Mesendoderm (in vitro differentiated cells): Measurements from ENCODE around the gene ADCY3. TPM values are rescaled to one million over a fixed set of nuclear protein-coding genes. Genes with fewer than 3 reads are reported as not detected.
A peak's percentile ranks its signal among the peaks of the same experiment; 100 is the strongest.

ENCODE experiments used
- DNase-seq: peaks from one replicate; pipeline ENCODE4 v3.0.0; 2013
- H2AK5ac ChIP-seq: 2 replicates; pipeline ENCODE4 v1.6.1; 2013; ENCODE audit warnings: low read length, inconsistent platforms
- H2BK120ac ChIP-seq: 2 replicates; pipeline ENCODE4 v1.6.1; 2013; ENCODE audit warnings: low read depth, mild to moderate bottlenecking, low read length, moderate library complexity, mixed read lengths
- H2BK15ac ChIP-seq: replicated peaks from 2 replicates; pipeline ENCODE4 v1.6.1; 2013; ENCODE audit warnings: low read depth, mild to moderate bottlenecking, moderate library complexity
- H2BK5ac ChIP-seq: 2 replicates; pipeline ENCODE4 v1.6.1; 2013; ENCODE audit warnings: low read length, inconsistent platforms
- H3K18ac ChIP-seq: 2 replicates; pipeline ENCODE4 v1.6.1; 2013; ENCODE audit warnings: mild to moderate bottlenecking, low read length, mixed read lengths
- H3K23ac ChIP-seq: one replicate; pipeline ENCODE4 v1.6.1; 2013; ENCODE audit warnings: low read length
- H3K27ac ChIP-seq: 2 replicates; pipeline ENCODE4 v1.5.1; 2013; ENCODE audit warnings: low read depth, mild to moderate bottlenecking, inconsistent platforms, low read length, moderate library complexity
- H3K27me3 ChIP-seq: 2 replicates; pipeline ENCODE4 v1.6.1; 2013; ENCODE audit warnings: low read length, control low read depth, mild to moderate bottlenecking, inconsistent platforms; ENCODE audit not compliant: insufficient read depth, poor library complexity
- H3K36me3 ChIP-seq: 2 replicates; pipeline ENCODE4 v1.6.1; 2013; ENCODE audit warnings: low read length, inconsistent platforms; ENCODE audit not compliant: control insufficient read depth, insufficient read depth
- H3K4ac ChIP-seq: one replicate; pipeline ENCODE4 v1.6.1; 2013; ENCODE audit warnings: low read depth, mild to moderate bottlenecking, low read length, moderate library complexity
- H3K4me1 ChIP-seq: 2 replicates; pipeline ENCODE4 v1.6.1; 2013; ENCODE audit warnings: low read depth, low read length, inconsistent platforms; ENCODE audit not compliant: control insufficient read depth
- H3K4me2 ChIP-seq: 2 replicates; pipeline ENCODE4 v1.6.1; 2013; ENCODE audit warnings: low read length
- H3K4me3 ChIP-seq: 2 replicates; pipeline ENCODE4 v1.5.1; 2013; ENCODE audit warnings: mild to moderate bottlenecking, low read length
- H3K56ac ChIP-seq: one replicate; pipeline ENCODE4 v1.6.1; 2013; ENCODE audit warnings: low read length
- H3K79me1 ChIP-seq: 2 replicates; pipeline ENCODE4 v1.6.1; 2013; ENCODE audit warnings: low read length, inconsistent platforms
- H3K79me2 ChIP-seq: 2 replicates; pipeline ENCODE4 v1.6.1; 2013; ENCODE audit warnings: mild to moderate bottlenecking, low read length; ENCODE audit not compliant: control insufficient read depth, insufficient read depth
- H3K9ac ChIP-seq: 2 replicates; pipeline ENCODE4 v1.6.1; 2013; ENCODE audit warnings: low read length, inconsistent platforms
- H4K5ac ChIP-seq: one replicate; pipeline ENCODE4 v1.6.1; 2013; ENCODE audit warnings: low read length
- H4K8ac ChIP-seq: one replicate; pipeline ENCODE4 v1.6.1; 2013; ENCODE audit warnings: low read depth, mild to moderate bottlenecking, control low read depth, low read length, moderate library complexity
- WGBS: extraction: QIAGEN DNeasy Blood & Tissue Kit; methylation state at CpG from one replicate; pipeline ENCODE4 v1.1.7; 2013; ENCODE audit warnings: low lambda C conversion rate, missing lambda C conversion rate; ENCODE audit not compliant: insufficient coverage; ENCODE audit errors: extremely low coverage; 5-methylcytosine and 5-hydroxymethylcytosine counted together
- small RNA-seq: library from polyadenylated mRNA; stranded (forward); fragments of <200 nt; extraction: miRNeasy Mini kit (QIAGEN cat#:217004); gene quantifications from one replicate; pipeline ENCODE3, GENCODE V24; 2013; ENCODE audit not compliant: insufficient read depth

Gene ADCY3

GRCh38 chr2:24771764-24772586 is 148.1 kb downstream of the ADCY3 start:
- no peak overlapping the region for H3K4ac ChIP-seq
- H2AK5ac ChIP-seq, result no peak overlapping the region

GRCh38 chr2:24771061-24771460 is 149.0 kb downstream of the ADCY3 start:
- Histone ChIP-seq H3K79me1 (no peaks in the 10 kb centered on the region), H3K36me3 (no peaks in the 10 kb centered on the region), H3K4me3 (no peak overlapping the region), H2AK5ac (no peak overlapping the region), H4K8ac (no peak overlapping the region), H3K23ac (no peak overlapping the region), H3K79me2 (no peaks in the 10 kb centered on the region), H2BK15ac (no peak overlapping the region), H2BK120ac (no peak overlapping the region), H3K18ac (no peak overlapping the region), H3K4me1 (peaks cover 2% of the 10 kb centered on the region), H3K27ac (no peak overlapping the region), H3K4ac (no peak overlapping the region), H2BK5ac (no peak overlapping the region), H3K27me3 (no peaks in the 10 kb centered on the region), H3K9ac (no peak overlapping the region), H3K56ac (no peak overlapping the region), H4K5ac (no peak overlapping the region), H3K4me2 (no peak overlapping the region)
- WGBS, result no CpG with 5 or more reads among the region's 5 CpGs
- DNase-seq, result peak; percentile 60

More at GRCh38 chr2:24771764-24772586, 148.1 kb downstream of the ADCY3 start:
- H3K18ac ChIP-seq, result no peak overlapping the region
- peaks cover 2% of the 10 kb centered on the region for H3K4me1 ChIP-seq
- H3K9ac ChIP-seq, result no peak overlapping the region
- no peak overlapping the region for H2BK120ac ChIP-seq
- H3K23ac ChIP-seq, result no peak overlapping the region
- no peak overlapping the region for H4K8ac ChIP-seq
- no peak overlapping the region for H3K56ac ChIP-seq
- DNase-seq, result peak; percentile 96
- WGBS, result no CpG with 5 or more reads among the region's 5 CpGs
- peak overlapping the region; percentile 88 for H3K27ac ChIP-seq
- no peaks in the 10 kb centered on the region for H3K79me2 ChIP-seq
- H3K4me3 ChIP-seq, result no peak overlapping the region
- H4K5ac ChIP-seq, result no peak overlapping the region
- H3K79me1 ChIP-seq, result no peaks in the 10 kb centered on the region
- no peak overlapping the region for H2BK15ac ChIP-seq
- H3K27me3 ChIP-seq, result no peaks in the 10 kb centered on the region
- peak overlapping the region; percentile 48 for H2BK5ac ChIP-seq
- H3K36me3 ChIP-seq, result no peaks in the 10 kb centered on the region
- H3K4me2 ChIP-seq, result no peak overlapping the region

Small RNA genes lying within 50 kb of the gene (small RNA-seq; reads per million reads assigned to genes)
- not detected for gene AC013267.1
- gene RF00016, result not detected
